Trophoblast cell (in vitro differentiated cells and primary cell): ENCODE data around the gene PHLPP1.

Source experiments
- DNase-seq, 2 donors: peaks; one replicate each; pipeline ENCODE4 v3.0.0-alpha.2; 2016
- H2AFZ ChIP-seq: 2 replicates; pipeline ENCODE4 v1.6.1; 2013; ENCODE audit warnings: low read length, moderate library complexity, mild to moderate bottlenecking; ENCODE audit not compliant: insufficient read depth, poor library complexity
- H2AK5ac ChIP-seq: 2 replicates; pipeline ENCODE4 v1.6.1; 2013; ENCODE audit warnings: mild to moderate bottlenecking, low read length
- H2BK120ac ChIP-seq: 2 replicates; pipeline ENCODE4 v1.6.1; 2013; ENCODE audit warnings: low read length, mild to moderate bottlenecking, moderate library complexity; ENCODE audit not compliant: insufficient read depth, poor library complexity
- H2BK12ac ChIP-seq: 2 replicates; pipeline ENCODE4 v1.6.1; 2013; ENCODE audit warnings: mild to moderate bottlenecking, low read length, moderate library complexity
- H2BK5ac ChIP-seq: 2 replicates; pipeline ENCODE4 v1.6.1; 2013; ENCODE audit warnings: low read length, low read depth, moderate library complexity, mild to moderate bottlenecking; ENCODE audit not compliant: poor library complexity
- H3K14ac ChIP-seq: 2 replicates; pipeline ENCODE4 v1.6.1; 2013; ENCODE audit warnings: mild to moderate bottlenecking, low read length
- H3K18ac ChIP-seq: 2 replicates; pipeline ENCODE4 v1.6.1; 2013; ENCODE audit warnings: mild to moderate bottlenecking, low read length
- H3K23ac ChIP-seq: 2 replicates; pipeline ENCODE4 v1.6.1; 2013; ENCODE audit warnings: low read length
- H3K27ac ChIP-seq: 2 replicates; pipeline ENCODE4 v1.5.1; 2013; ENCODE audit warnings: low read depth, mild to moderate bottlenecking, inconsistent platforms, low read length, moderate library complexity
- H3K27me3 ChIP-seq: 2 replicates; pipeline ENCODE4 v1.6.1; 2013; ENCODE audit warnings: inconsistent platforms, mild to moderate bottlenecking, low read length, moderate library complexity; ENCODE audit not compliant: insufficient read depth
- H3K36me3 ChIP-seq, 2 experiments: 1 replicate in 1 of 2; 2 replicates in 1 of 2; pipeline ENCODE4 v1.6.1; 2013; ENCODE audit warnings: low read length in 2 of 2, mild to moderate bottlenecking in 2 of 2, moderate library complexity in 1 of 2; ENCODE audit not compliant: insufficient read depth in 2 of 2, control insufficient read depth in 1 of 2
- H3K4ac ChIP-seq: 2 replicates; pipeline ENCODE4 v1.6.1; 2013; ENCODE audit warnings: low read depth, mild to moderate bottlenecking, low read length, moderate library complexity
- H3K4me1 ChIP-seq, 2 experiments: 1 replicate in 1 of 2; 2 replicates in 1 of 2; pipeline ENCODE4 v1.6.1; 2013; ENCODE audit warnings: low read length in 2 of 2, mild to moderate bottlenecking in 2 of 2, moderate library complexity in 1 of 2; ENCODE audit not compliant: insufficient read depth in 2 of 2, control insufficient read depth in 1 of 2
- H3K4me2 ChIP-seq: 2 replicates; pipeline ENCODE4 v1.6.1; 2013; ENCODE audit warnings: inconsistent platforms, mild to moderate bottlenecking, low read length, moderate library complexity
- H3K4me3 ChIP-seq: 2 replicates; pipeline ENCODE4 v1.5.1; 2013; ENCODE audit warnings: mild to moderate bottlenecking, low read depth, low read length, inconsistent platforms
- H3K79me1 ChIP-seq: one replicate; pipeline ENCODE4 v1.6.1; 2013; ENCODE audit warnings: low read length
- H3K79me2 ChIP-seq: 2 replicates; pipeline ENCODE4 v1.6.1; 2013; ENCODE audit warnings: low read length, mild to moderate bottlenecking; ENCODE audit not compliant: control insufficient read depth, insufficient read depth, poor library complexity
- H3K9ac ChIP-seq: 2 replicates; pipeline ENCODE4 v1.6.1; 2013; ENCODE audit warnings: mild to moderate bottlenecking, low read length
- H3K9me3 ChIP-seq: 2 replicates; pipeline ENCODE4 v1.6.1; 2013; ENCODE audit warnings: low read depth, mild to moderate bottlenecking, control low read depth, inconsistent platforms, low read length; ENCODE audit not compliant: insufficient read depth
- H4K12ac ChIP-seq: 2 replicates; pipeline ENCODE4 v1.6.1; 2013; ENCODE audit warnings: low read depth, mild to moderate bottlenecking, low read length, moderate library complexity
- H4K8ac ChIP-seq: 2 replicates; pipeline ENCODE4 v1.6.1; 2013; ENCODE audit warnings: low read depth, mild to moderate bottlenecking, low read length, moderate library complexity
- H4K91ac ChIP-seq: one replicate; pipeline ENCODE4 v1.6.1; 2013; ENCODE audit warnings: low read depth, mild to moderate bottlenecking, low read length, moderate library complexity
- WGBS: extraction: QIAGEN DNeasy Blood & Tissue Kit; methylation state at CpG from one replicate; pipeline ENCODE4 v1.1.7; 2013; ENCODE audit warnings: missing lambda C conversion rate; ENCODE audit not compliant: insufficient read length, insufficient coverage; ENCODE audit errors: extremely low coverage; 5-methylcytosine and 5-hydroxymethylcytosine counted together

PHLPP1 gene

GRCh38 chr18:62812242-62812641 is 96.9 kb downstream of the PHLPP1 start:
- Histone ChIP-seq H3K14ac (no peak overlapping the region), H3K9ac (no peak overlapping the region), H4K12ac (no peak overlapping the region), H3K23ac (no peak overlapping the region), H3K4ac (no peak overlapping the region), H2BK120ac (no peak overlapping the region), H4K8ac (no peak overlapping the region), H3K27me3 (no peaks in the 10 kb centered on the region), H3K36me3 (no peaks in the 10 kb centered on the region), H3K4me3 (no peak overlapping the region), H3K4me1 (peaks cover 3 to 5% of the 10 kb centered on the region in 2 experiments), H2BK5ac (peak overlapping the region; percentile 59), H3K79me1 (peaks cover 4% of the 10 kb centered on the region), H3K27ac (peak overlapping the region; percentile 43), H2BK12ac (no peak overlapping the region), H2AFZ (no peak overlapping the region), H3K4me2 (no peak overlapping the region), H4K91ac (no peak overlapping the region), H3K18ac (no peak overlapping the region), H3K79me2 (no peaks in the 10 kb centered on the region), H2AK5ac (no peak overlapping the region), H3K9me3 (no peaks in the 10 kb centered on the region)
- peak; percentile 88 to 97 for DNase-seq
- WGBS = no CpG with 5 or more reads among the region's 3 CpGs

GRCh38 chr18:62812876-62813275 is 97.5 kb downstream of the PHLPP1 start:
- H3K9me3 ChIP-seq = no peaks in the 10 kb centered on the region
- H2BK120ac ChIP-seq = no peak overlapping the region
- H2BK12ac ChIP-seq = no peak overlapping the region
- no peaks in the 10 kb centered on the region for H3K79me2 ChIP-seq
- H2BK5ac ChIP-seq = no peak overlapping the region
- peaks cover 3 to 5% of the 10 kb centered on the region in 2 experiments for H3K4me1 ChIP-seq
- no peak overlapping the region for H2AK5ac ChIP-seq
- H3K36me3 ChIP-seq = no peaks in the 10 kb centered on the region
- no peaks in the 10 kb centered on the region for H3K27me3 ChIP-seq
- H3K79me1 ChIP-seq = peaks cover 6% of the 10 kb centered on the region
- no peak overlapping the region for H3K18ac ChIP-seq
- peak overlapping the region; percentile 43 for H3K27ac ChIP-seq
- no peak overlapping the region for H3K14ac ChIP-seq
- no peak overlapping the region for H4K8ac ChIP-seq
- H2AFZ ChIP-seq = no peak overlapping the region
- no peak overlapping the region for H4K12ac ChIP-seq
- H3K23ac ChIP-seq = no peak overlapping the region
- H4K91ac ChIP-seq = no peak overlapping the region
- DNase-seq = peak in 1 of 2 donors; percentile 13
- H3K4me3 ChIP-seq = no peak overlapping the region
- H3K4me2 ChIP-seq = no peak overlapping the region
- no peak overlapping the region for H3K9ac ChIP-seq
- H3K4ac ChIP-seq = no peak overlapping the region

- Histone ChIP-seq H3K9ac (no peak overlapping the region), H3K27ac (no peak overlapping the region), H3K23ac (no peak overlapping the region), H3K4ac (no peak overlapping the region), H2BK12ac (no peak overlapping the region), H4K91ac (no peak overlapping the region), H3K4me2 (no peak overlapping the region), H2BK120ac (no peak overlapping the region), H3K14ac (no peak overlapping the region), H2AK5ac (no peak overlapping the region), H4K12ac (no peak overlapping the region), H4K8ac (no peak overlapping the region), H3K79me1 (peaks cover 7% of the 10 kb centered on the region), H3K18ac (no peak overlapping the region), H3K27me3 (no peaks in the 10 kb centered on the region), H2BK5ac (no peak overlapping the region), H3K4me1 (peaks cover 3 to 5% of the 10 kb centered on the region in 2 experiments), H2AFZ (no peak overlapping the region), H3K36me3 (no peaks in the 10 kb centered on the region), H3K79me2 (no peaks in the 10 kb centered on the region), H3K9me3 (no peaks in the 10 kb centered on the region), H3K4me3 (no peak overlapping the region)
- no CpG with 5 or more reads among the region's 2 CpGs for WGBS
- peak in 1 of 2 donors; percentile 66 for DNase-seq
These were observed 98.9 kb downstream of the PHLPP1 start for GRCh38 chr18:62814132-62814759.

- Histone ChIP-seq H3K27ac (no peak overlapping the region), H3K23ac (no peak overlapping the region), H2BK12ac (no peak overlapping the region), H2BK5ac (no peak overlapping the region), H2AFZ (no peak overlapping the region), H4K91ac (no peak overlapping the region), H3K4ac (no peak overlapping the region), H3K4me1 (no peaks in the 10 kb centered on the region), H3K9me3 (no peaks in the 10 kb centered on the region), H3K14ac (no peak overlapping the region), H3K79me1 (no peaks in the 10 kb centered on the region), H3K36me3 (no peaks in the 10 kb centered on the region), H2AK5ac (no peak overlapping the region), H3K27me3 (no peaks in the 10 kb centered on the region), H3K4me3 (no peak overlapping the region), H3K9ac (no peak overlapping the region), H2BK120ac (no peak overlapping the region), H3K79me2 (no peaks in the 10 kb centered on the region), H4K8ac (no peak overlapping the region), H4K12ac (no peak overlapping the region), H3K18ac (no peak overlapping the region), H3K4me2 (no peak overlapping the region)
- WGBS = no CpG with 5 or more reads among the region's 1 CpG
- no peak for DNase-seq
These were observed 110.0 kb downstream of the PHLPP1 start for GRCh38 chr18:62825382-62825781.
